ENCODE results near the gene MRPL23.

MRPL23 gene

DNA sequence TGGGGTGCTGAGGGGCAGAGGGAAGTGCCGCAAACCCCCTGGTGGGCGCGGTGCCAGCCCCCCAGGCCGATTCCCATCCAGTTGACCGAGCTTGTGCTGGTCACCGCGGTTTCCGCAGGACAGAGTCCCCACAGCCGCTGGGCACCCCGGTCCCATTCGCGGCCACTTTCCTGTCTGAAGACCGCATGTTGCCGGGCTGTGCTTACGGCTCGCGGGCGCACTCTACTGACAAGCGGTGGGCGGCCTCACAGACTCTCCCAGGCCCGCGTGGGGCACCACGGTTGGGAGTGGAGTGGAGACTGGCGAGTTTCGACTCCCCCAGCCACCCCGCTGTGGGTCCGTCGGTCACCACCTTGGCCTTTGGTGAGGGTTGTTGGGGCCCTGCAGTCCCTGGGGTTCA, 51.2 kb downstream of the MRPL23 start:
- no peak for DNase-seq

DNA sequence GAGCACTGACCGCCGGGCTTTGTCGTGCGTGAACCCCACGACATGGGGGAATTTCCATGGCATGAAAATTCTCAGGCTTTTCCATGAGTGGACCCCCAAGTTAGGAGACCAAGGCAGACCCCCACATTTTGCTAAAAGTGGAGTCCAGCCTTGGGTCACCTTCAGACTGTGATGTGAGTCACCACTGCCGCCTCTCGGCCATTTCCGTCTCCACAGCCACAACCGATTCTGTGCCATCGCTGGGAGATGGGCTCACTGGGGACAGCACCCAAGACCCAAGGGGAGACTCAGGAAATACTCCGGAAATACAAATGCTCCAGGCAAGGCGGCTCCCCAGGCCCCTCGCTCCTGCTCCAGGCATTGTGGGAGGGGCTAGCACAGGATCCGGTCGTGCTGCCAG, 51.7 kb downstream of the MRPL23 start:
- no peak for DNase-seq

DNA sequence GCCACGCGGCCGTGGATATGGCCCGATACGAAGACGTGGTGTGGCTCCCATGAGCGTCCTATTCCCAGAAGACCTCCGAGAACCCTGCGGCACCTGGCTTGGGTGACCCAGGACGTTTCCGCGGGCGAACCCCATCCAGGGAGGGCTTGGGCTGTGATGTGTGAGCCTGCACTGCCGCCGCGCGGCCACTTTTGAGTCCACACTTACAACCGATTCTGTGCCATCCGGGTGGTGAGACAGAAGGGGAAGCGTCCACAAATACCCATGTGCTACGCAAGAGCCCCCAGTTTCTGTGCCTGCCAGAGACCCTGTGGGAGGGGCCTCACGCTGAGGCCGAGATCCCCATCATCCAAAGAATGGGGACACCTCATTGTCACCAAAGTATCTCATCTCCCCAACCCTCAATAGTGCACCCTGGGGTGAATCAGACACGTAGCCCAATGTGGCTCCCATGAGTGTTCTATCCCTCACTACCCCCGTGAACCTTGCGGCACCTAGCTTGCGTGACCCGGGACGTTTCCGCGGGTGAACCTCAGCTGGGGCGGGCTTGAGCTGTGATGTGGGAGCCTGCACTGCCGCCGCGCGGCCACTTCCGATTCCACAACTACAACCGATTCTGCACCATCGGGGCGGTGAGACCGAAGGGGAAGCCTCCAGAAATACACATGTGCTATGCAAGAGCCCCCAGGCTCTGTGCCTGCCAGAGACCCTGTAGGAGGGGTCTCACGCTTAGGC, 55.1 kb downstream of the MRPL23 start:
- no peak for DNase-seq

DNA sequence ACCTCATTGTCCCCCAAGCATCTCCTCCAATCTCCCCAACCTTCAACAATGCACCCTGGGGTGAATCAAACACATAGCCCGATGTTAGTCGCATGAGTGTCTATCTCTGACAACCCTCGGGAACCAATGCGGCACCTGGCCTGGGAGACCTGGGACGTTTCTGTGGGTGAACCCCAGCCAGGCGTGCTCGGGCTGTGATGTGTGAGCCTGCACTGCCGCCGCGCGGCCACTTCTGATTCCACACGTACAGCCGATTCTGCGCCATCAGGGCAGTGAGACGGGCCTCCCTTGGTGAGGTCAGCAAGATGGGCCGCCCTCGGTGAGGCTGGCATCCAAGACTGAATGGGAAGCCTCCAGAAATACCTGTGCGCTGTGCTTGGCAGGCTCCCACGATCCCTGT, 55.7 kb downstream of the MRPL23 start:
- no peak for DNase-seq

DNA sequence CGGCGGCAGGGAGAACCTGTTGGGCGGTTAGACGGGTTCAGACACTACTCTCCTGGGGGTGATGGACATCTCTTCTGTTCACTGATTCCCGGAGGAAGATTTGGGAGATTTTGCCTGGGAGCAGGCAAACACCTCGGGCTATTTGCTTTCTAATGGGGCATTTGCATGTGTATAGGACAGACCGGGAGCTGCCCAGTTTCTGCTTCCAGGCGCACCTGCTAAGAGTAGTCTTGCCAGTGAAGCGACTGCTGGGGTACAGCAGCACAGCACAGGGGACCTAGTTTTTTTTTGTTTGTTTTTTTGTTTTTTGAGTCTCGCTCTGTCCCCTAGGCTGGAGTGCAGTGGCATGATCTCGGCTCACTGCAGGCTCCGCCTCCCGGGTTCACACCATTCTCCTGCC, 57.3 kb downstream of the MRPL23 start:
- no peak for DNase-seq
